ENCODE results near the gene SERINC2. TPM values are rescaled to one million over a fixed set of nuclear protein-coding genes. Genes with fewer than 3 reads are reported as not detected.
"Not testable (repeated sequence)": the region's sequence is repeated elsewhere in the genome, so short reads cannot be mapped to it uniquely, and the experiment has no call there.

The SERINC2 gene
- total and polyA plus RNA-seq, 2 experiments from 2014 or later: 20.5 to 23.3 TPM

GRCh38 chr1:31431351-31432257, 18.6 kb downstream of the SERINC2 start:
- H3K4me3 ChIP-seq; H3K9me3 Mint-ChIP-seq; H4K20me1 ChIP-seq (replicated peaks; ENCODE audit: insufficient read depth); H3K36me3 ChIP-seq (ENCODE audit: insufficient read depth); H3K79me2 ChIP-seq (replicated peaks; ENCODE audit: insufficient read depth); DNase-seq (ENCODE audit: low spot score); H3K27me3 ChIP-seq (ENCODE audit: insufficient read depth); H3K4me3 Mint-ChIP-seq; H2AFZ ChIP-seq; H3K4me1 ChIP-seq (ENCODE audit: insufficient read depth); H3K9me2 ChIP-seq (ENCODE audit: insufficient read depth); H3K27ac Mint-ChIP-seq; ATAC-seq; H3K27ac ChIP-seq (ENCODE audit: low read depth); H3F3A ChIP-seq (replicated peaks; ENCODE audit: low read depth); H3K4me2 ChIP-seq: not testable (repeated sequence)
- peaks cover 21% of the 10 kb centered on the region for H3K27me3 Mint-ChIP-seq (ENCODE audit: insufficient read depth, low read depth, poor library complexity)
- peaks cover 12% of the 10 kb centered on the region for H3K4me1 Mint-ChIP-seq
- H3K36me3 Mint-ChIP-seq (ENCODE audit: low read depth): peaks cover 24% of the 10 kb centered on the region

DNA sequence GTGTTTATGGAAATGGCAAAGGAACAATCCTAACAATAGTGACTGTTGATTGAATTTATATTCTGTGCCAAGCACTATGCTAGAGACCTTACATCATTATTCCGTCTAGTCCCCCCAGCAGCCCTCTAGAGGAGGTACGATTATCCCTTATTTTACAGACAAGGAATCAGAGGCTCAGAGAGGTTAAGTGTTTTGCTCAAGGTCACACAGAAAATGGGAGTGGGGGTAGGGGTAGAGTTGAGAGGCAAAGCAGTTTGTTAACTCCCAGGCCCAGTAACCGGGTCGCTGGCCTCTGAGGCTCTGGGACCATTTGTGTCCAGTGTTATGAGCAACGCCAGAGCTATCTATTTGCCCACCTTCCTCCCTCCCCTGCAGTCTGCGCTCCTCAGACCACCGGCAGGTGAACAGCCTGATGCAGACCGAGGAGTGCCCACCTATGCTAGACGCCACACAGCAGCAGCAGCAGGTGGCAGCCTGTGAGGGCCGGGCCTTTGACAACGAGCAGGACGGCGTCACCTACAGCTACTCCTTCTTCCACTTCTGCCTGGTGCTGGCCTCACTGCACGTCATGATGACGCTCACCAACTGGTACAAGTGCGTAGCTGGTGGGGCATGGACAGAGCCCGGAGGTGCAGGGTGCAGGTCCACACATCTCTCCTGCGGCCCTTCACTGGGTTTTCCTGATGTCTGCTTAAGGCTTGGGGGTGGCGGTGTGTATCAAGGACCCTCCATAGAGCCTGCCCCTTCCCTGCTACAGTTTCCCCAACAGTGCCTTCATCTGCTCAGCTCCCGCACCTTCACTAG, 19.8 kb downstream of the SERINC2 start:
- no peaks in the 10 kb centered on the region for H3K36me3 ChIP-seq (ENCODE audit: insufficient read depth)
- Mint-ChIP-seq H3K4me3 (no peak overlapping the region), H3K27me3 (ENCODE audit: insufficient read depth, low read depth, poor library complexity) (peaks cover 25% of the 10 kb centered on the region), H3K36me3 (ENCODE audit: low read depth) (peaks cover 24% of the 10 kb centered on the region), H3K4me1 (peaks cover 12% of the 10 kb centered on the region), H3K9me3 (no peaks in the 10 kb centered on the region; the same call in 2 of the 3 replicates), H3K27ac (no peak overlapping the region; the same call in 1 of the 2 replicates)
- no peaks in the 10 kb centered on the region for H3K9me2 ChIP-seq (ENCODE audit: insufficient read depth)
- no peak overlapping the region for H3K4me3 ChIP-seq
- H4K20me1 ChIP-seq (replicated peaks; ENCODE audit: insufficient read depth): no peaks in the 10 kb centered on the region
- no peak for DNase-seq (ENCODE audit: low spot score)
- no peaks in the 10 kb centered on the region for H3K4me1 ChIP-seq (ENCODE audit: insufficient read depth)
- no peaks in the 10 kb centered on the region for H3K79me2 ChIP-seq (replicated peaks; ENCODE audit: insufficient read depth)
- no peaks in the 10 kb centered on the region for H3F3A ChIP-seq (replicated peaks; ENCODE audit: low read depth)
- TF ChIP-seq EZH2 (IDR thresholded peaks at IDR 0.05; ENCODE audit: low read depth, unreplicated experiment) (no peak), EZH2phosphoT487 (IDR thresholded peaks at IDR 0.05; ENCODE audit: unreplicated experiment) (no peak), CREB1 (CRISPR knock-in tag; IDR thresholded peaks at IDR 0.05; ENCODE audit: low read depth) (no peak), ZNF331 (CRISPR knock-in tag; IDR thresholded peaks at IDR 0.05; ENCODE audit: low read depth) (no peak), REST (IDR thresholded peaks at IDR 0.05; ENCODE audit: unreplicated experiment) (no peak), JUNB (IDR thresholded peaks at IDR 0.05; ENCODE audit: unreplicated experiment) (no peak), STAT1 (IDR thresholded peaks at IDR 0.05; ENCODE audit: unreplicated experiment) (no peak)
- no peak overlapping the region for H3K27ac ChIP-seq (ENCODE audit: low read depth)
- H3K27me3 ChIP-seq (ENCODE audit: insufficient read depth): no peaks in the 10 kb centered on the region
- H3K4me2 ChIP-seq: no peak overlapping the region
- ATAC-seq: no peak
- H2AFZ ChIP-seq: no peak overlapping the region

Data from GM23338 (cell line).